GM19035 (cell line): ENCODE results near the gene SLC25A12.
A peak's percentile ranks its signal among the peaks of the same experiment; 100 is the strongest.
"Not testable (repeated sequence)": the region's sequence is repeated elsewhere in the genome, so short reads cannot be mapped to it uniquely, and the experiment has no call there.

Source experiments
- ATAC-seq: cut with Tn5 transposase; IDR thresholded peaks from one replicate; pipeline ENCODE4 v1.9.1; 2021; ENCODE audit not compliant: unreplicated experiment

The SLC25A12 gene

GRCh38 chr2:171792886-171793580, 101.0 kb downstream of the SLC25A12 start:
- no peak for ATAC-seq

- ATAC-seq, result no peak
Measured at GRCh38 chr2:171792157-171792556, 101.9 kb downstream of the SLC25A12 start.

- ATAC-seq, result no peak
Measured at GRCh38 chr2:171791361-171791760, 102.7 kb downstream of the SLC25A12 start.

- ATAC-seq, result no peak
Measured at GRCh38 chr2:171789956-171790355, 104.1 kb downstream of the SLC25A12 start.

GRCh38 chr2:171788316-171788993, 105.6 kb downstream of the SLC25A12 start:
- ATAC-seq, result no peak

- no peak for ATAC-seq
Measured at GRCh38 chr2:171787333-171788072, 106.5 kb downstream of the SLC25A12 start.

GRCh38 chr2:171785450-171785849, 108.6 kb downstream of the SLC25A12 start:
- no peak for ATAC-seq

- no peak for ATAC-seq
Measured at GRCh38 chr2:171778515-171778914, 115.5 kb downstream of the SLC25A12 start.

- ATAC-seq, result not testable (repeated sequence)
Measured at GRCh38 chr2:171774581-171774980, 119.5 kb downstream of the SLC25A12 start.

GRCh38 chr2:171772373-171772772, 121.7 kb downstream of the SLC25A12 start:
- no peak for ATAC-seq

GRCh38 chr2:171771463-171771862, 122.6 kb downstream of the SLC25A12 start:
- ATAC-seq, result no peak

- no peak for ATAC-seq
Measured at GRCh38 chr2:171763602-171764001, 130.4 kb downstream of the SLC25A12 start.

GRCh38 chr2:171762879-171763573, 131.0 kb downstream of the SLC25A12 start:
- no peak for ATAC-seq

GRCh38 chr2:171761176-171761575, 132.9 kb downstream of the SLC25A12 start:
- ATAC-seq, result not testable (repeated sequence)

- ATAC-seq, result not testable (repeated sequence)
Measured at GRCh38 chr2:171758762-171759161, 135.3 kb downstream of the SLC25A12 start.

- no peak for ATAC-seq
Measured at GRCh38 chr2:171754254-171754939, 139.6 kb downstream of the SLC25A12 start.

- ATAC-seq, result no peak
Measured at GRCh38 chr2:171747371-171747770, 146.7 kb downstream of the SLC25A12 start.

- ATAC-seq, result no peak
Measured at GRCh38 chr2:171745806-171746205, 148.2 kb downstream of the SLC25A12 start.

- no peak for ATAC-seq
Measured at GRCh38 chr2:171745141-171745540, 148.9 kb downstream of the SLC25A12 start.

GRCh38 chr2:171742760-171743159, 151.3 kb downstream of the SLC25A12 start:
- ATAC-seq, result no peak

GRCh38 chr2:171741189-171741588, 152.9 kb downstream of the SLC25A12 start:
- ATAC-seq, result peak; percentile 43
